GM18951 (cell line): ENCODE results near the gene JHY.

ENCODE experiments used
- POLR2A ChIP-seq: IDR thresholded peaks from 4 replicates; pipeline ENCODE4 v1.6.1; 2011; ENCODE audit warnings: mild to moderate bottlenecking; ENCODE audit not compliant: insufficient read length, insufficient read depth; ENCODE audit errors: extremely low read depth
- in situ Hi-C: fragments of 300-500 bp; cut with MboI; formaldehyde crosslinking; loops from one replicate; pipeline ENCODE4 v1.12.0; 2022; ENCODE audit warnings: low sequenced_read_pairs, mixed read lengths, inconsistent platforms; ENCODE audit not compliant: unreplicated experiment

The JHY gene

DNA sequence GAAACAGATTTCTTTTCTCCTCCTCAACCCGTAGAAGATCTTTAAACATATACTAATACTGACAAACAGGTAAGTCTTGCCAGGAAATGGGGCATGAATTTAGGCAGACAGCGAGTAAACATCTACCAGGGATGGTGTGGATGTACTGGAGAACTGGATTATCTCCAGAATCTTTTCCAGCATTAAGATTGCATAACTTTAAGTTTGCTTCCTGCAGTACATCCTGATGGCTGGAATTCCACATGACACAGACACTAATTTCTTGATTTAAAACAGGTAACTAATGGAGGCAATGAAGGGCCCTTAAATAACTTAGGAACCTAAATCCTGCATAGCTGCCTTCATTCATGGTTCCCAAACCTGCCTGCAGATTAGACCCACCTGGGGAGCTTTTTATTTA is 40.7 kb downstream of the JHY start:
- in situ Hi-C loops, result no loop called here
- TF ChIP-seq POLR2A, result no peak

DNA sequence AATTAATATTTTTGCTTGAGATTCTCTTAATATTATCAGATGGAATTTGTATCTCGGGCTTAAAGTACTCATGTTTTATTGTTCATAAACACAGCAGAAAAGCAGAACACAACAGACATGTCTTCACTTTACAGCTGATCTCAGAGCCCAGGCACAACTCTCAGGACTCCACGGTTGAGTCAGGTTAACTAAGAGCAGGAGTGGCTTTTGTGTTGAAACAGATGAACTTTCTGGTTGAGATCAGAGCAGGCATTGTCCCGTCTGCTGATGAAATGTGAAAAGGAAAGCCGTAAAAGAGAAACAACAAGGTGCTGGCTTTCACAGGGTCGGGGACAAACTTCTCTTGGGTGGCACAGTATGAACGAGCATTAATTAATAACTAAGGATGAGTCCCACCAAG is 49.0 kb downstream of the JHY start:
- in situ Hi-C loops, result no loop called here
- TF ChIP-seq POLR2A, result no peak

DNA sequence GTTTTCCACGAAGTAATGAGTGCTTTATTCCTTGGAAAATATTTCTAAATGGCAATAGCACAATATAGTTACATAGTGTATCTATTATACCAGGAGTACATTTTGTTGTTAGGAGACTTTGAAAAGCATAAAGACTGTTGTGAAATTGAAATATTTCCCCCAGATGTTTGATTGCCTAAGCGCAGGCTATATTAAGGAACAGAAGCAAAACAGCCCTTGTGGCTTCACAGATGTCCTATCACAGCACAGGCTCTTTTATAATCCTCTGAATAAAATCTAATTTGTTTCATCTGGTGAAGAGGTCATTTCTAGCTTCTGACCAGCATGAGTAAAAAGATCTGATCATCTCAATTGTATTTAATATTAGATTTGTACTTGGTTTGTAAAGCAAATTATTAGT is 50.9 kb downstream of the JHY start:
- no peak for TF ChIP-seq POLR2A
- in situ Hi-C loops, result no loop called here

- in situ Hi-C loops, result no loop called here
- TF ChIP-seq POLR2A, result no peak
Observed at GRCh38 chr11:122937983-122938382, 55.4 kb downstream of the JHY start.

GRCh38 chr11:122938557-122938956 is 56.0 kb downstream of the JHY start:
- TF ChIP-seq POLR2A, result no peak
- in situ Hi-C loops, result no loop called here

DNA sequence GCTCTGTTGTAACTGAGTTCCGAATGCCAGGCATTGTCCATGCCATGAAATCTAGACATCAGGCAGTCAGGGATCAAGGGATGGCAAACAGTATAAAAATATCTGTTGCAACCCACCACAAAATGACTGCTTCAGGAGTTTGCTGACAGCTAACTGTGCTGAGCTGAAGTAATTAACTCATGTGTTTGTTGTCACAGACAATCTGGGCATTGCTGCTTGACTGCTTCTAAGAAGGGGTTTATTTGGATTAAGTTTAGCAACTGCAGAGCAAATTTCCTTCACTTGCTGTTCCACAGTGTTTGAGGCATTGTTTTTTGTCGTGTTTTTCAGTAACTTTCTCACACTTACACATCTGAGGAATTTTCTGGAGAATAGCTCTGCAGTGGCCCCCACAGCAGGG is 68.7 kb downstream of the JHY start:
- in situ Hi-C loops, result no loop called here
- no peak for TF ChIP-seq POLR2A

DNA sequence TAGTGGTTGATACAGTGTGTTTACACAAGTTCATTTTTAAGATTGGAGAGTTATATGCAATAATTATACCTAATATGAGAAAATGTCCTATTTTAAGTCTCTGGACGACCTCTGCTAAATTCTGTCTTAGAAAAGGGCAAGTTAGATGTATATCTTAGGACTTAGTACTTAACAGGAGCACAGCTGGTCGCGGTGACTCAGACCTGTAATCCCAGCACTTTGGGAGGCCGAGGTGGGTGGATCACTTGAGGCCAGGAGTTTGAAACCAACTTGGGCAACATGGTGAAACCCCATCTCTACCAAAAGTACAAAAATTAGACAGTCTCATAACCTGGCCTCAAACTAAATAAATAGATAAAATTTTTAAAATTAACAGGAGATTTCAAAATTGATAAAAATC is 71.9 kb downstream of the JHY start:
- TF ChIP-seq POLR2A, result no peak
- in situ Hi-C loops, result no loop called here

- no peak for TF ChIP-seq POLR2A
- in situ Hi-C loops, result no loop called here
Observed at GRCh38 chr11:122963961-122964360, 81.4 kb downstream of the JHY start.

GRCh38 chr11:122976061-122976733 is 93.6 kb downstream of the JHY start:
- in situ Hi-C loops, result no loop called here
- no peak for TF ChIP-seq POLR2A

DNA sequence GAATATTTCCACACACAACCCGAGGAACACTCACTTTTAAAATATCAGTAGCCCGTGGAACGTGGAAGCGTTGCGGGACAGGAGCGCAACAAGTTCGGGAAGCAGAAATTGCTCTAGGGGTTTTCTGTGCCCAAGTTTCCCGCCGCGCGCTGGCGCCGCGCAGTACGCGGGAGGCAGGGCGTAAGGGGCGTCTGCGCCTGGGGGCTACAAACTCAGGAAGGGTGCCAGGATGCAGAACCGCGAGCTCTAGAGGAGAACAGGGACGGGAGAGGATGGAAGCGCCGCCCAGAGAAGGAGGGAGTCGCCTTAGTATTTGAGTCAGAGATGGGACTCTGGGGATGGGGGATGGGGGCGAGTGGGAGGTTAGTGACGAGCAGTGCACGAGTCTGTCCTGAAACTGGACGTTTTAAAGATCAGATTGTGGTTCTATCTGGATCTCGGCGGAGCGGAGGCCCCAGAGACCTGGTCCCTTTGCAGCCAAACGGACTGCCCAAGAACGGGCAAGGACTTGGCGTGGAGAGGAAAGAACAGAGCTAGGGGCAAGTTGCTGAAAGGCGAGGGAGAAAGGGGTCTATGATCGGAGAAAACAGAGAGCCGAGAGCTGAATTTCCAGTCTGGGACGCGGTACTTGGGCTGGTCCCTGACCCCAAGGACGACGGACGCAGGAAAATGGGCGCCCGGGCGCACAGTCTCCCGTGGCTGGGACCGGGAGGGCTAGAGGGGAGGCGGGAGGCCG is 94.3 kb downstream of the JHY start:
- no peak for TF ChIP-seq POLR2A
- in situ Hi-C loops, result no loop called here

- in situ Hi-C loops, result no loop called here
- no peak for TF ChIP-seq POLR2A
Observed at GRCh38 chr11:122977470-122978298, 95.1 kb downstream of the JHY start.

DNA sequence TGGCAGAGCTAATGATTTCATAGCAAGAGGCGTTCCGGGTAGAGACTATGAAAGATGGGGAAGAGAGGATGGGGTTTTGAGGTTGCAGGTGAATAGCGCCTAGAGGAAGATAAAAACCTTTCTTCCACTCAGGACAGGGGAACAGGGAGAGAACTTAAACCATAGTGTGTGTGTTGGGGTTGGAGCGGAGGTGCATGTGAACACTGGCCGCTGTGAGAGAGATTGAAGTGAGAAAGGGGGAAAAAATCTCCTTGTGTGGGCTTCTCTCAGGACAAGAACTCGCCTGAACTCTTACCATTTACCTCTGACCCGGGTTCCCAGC is 95.7 kb downstream of the JHY start:
- no peak for TF ChIP-seq POLR2A

DNA sequence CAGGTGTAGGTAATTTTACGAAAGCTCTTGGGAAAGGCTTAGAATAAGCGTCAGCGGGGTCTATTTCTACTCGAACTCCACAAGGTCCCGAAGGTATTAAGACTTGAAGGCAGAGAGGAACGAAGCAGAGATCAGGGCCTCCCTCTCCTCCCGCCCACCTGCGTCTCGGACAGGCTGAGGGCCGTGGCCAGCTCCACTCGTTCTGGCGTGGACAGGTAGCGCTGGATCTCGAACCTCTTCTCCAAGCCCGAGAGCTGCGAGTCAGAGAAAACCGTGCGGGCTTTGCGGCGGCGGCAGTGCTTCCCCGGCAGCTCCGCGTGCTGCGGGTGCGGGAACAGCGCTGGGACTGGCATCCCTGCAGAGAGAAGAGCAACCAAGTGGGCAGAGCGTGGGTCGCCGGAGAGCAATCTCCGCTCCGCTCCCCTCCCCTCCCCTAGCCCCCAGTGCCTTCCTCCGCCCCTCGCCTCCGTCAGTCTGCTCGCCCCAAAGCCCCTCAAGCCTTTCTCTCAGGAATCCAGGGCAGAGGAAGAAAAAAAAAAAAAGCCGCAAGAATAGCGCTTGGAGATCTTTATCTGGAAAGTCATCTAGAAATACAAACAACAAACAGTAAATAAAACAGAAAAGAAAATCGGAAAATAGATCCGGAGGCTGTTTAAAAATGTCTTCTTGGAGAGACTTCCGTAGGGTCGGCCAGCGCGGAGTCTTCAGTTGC is 96.7 kb downstream of the JHY start:
- no peak for TF ChIP-seq POLR2A
- in situ Hi-C loops, result no loop called here

More for the DNA sequence above, 95.7 kb downstream of the JHY start:
- in situ Hi-C loops, result no loop called here
